H9 (cell line): Measurements from ENCODE around the gene OR2M2. TPM values are rescaled to one million over a fixed set of nuclear protein-coding genes. Genes with fewer than 3 reads are reported as not detected.

ENCODE experiments used
- DNase-seq: peaks from one replicate; pipeline ENCODE4 v3.0.0-alpha.2; 2017
- H2AFZ ChIP-seq: one replicate; pipeline ENCODE4 v1.6.1; 2013; ENCODE audit warnings: mild to moderate bottlenecking, low read length, control low read depth, moderate library complexity
- H2AK5ac ChIP-seq: 2 replicates; pipeline ENCODE4 v1.6.1; 2013; ENCODE audit warnings: low read length, control low read depth, mixed read lengths; ENCODE audit not compliant: insufficient read length
- H2BK120ac ChIP-seq: one replicate; pipeline ENCODE4 v1.6.1; 2013; ENCODE audit warnings: low read depth, mild to moderate bottlenecking, low read length, control low read depth, inconsistent platforms; ENCODE audit not compliant: poor library complexity, severe bottlenecking
- H2BK12ac ChIP-seq: 2 replicates; pipeline ENCODE4 v1.6.1; 2013; ENCODE audit warnings: low read length, control low read depth, mixed read lengths, low read depth; ENCODE audit not compliant: insufficient read length
- H2BK15ac ChIP-seq: 2 replicates; pipeline ENCODE4 v1.6.1; 2013; ENCODE audit warnings: low read depth, low read length, control low read depth
- H2BK20ac ChIP-seq: one replicate; pipeline ENCODE4 v1.6.1; 2013; ENCODE audit warnings: low read depth, mild to moderate bottlenecking, low read length, control low read depth, inconsistent platforms; ENCODE audit not compliant: poor library complexity, severe bottlenecking
- H2BK5ac ChIP-seq: 2 replicates; pipeline ENCODE4 v1.6.1; 2013; ENCODE audit warnings: low read length, control low read depth, mixed read lengths; ENCODE audit not compliant: insufficient read length
- H3K14ac ChIP-seq: 2 replicates; pipeline ENCODE4 v1.6.1; 2013; ENCODE audit warnings: low read length, control low read depth; ENCODE audit not compliant: insufficient read depth
- H3K18ac ChIP-seq: 2 replicates; pipeline ENCODE4 v1.6.1; 2013; ENCODE audit warnings: low read depth, mild to moderate bottlenecking, mixed read lengths, low read length, control low read depth; ENCODE audit not compliant: insufficient read length
- H3K23ac ChIP-seq: 2 replicates; pipeline ENCODE4 v1.6.1; 2013; ENCODE audit warnings: low read length, control low read depth, mixed read lengths, low read depth; ENCODE audit not compliant: insufficient read length
- H3K23me2 ChIP-seq: 2 replicates; pipeline ENCODE4 v1.6.1; 2013; ENCODE audit warnings: low read depth, mild to moderate bottlenecking, mixed read lengths, low read length, control low read depth; ENCODE audit not compliant: insufficient read length, poor library complexity, severe bottlenecking
- H3K27ac ChIP-seq: 2 replicates; pipeline ENCODE4 v1.5.1; 2013; ENCODE audit warnings: low read length, control low read depth, mixed read lengths, low read depth; ENCODE audit not compliant: insufficient read length
- H3K27me3 ChIP-seq: 2 replicates; pipeline ENCODE4 v1.6.1; 2013; ENCODE audit warnings: low read length, control low read depth, inconsistent platforms; ENCODE audit not compliant: insufficient read depth
- H3K4ac ChIP-seq: 2 replicates; pipeline ENCODE4 v1.6.1; 2013; ENCODE audit warnings: low read depth, mild to moderate bottlenecking, control low read depth, inconsistent platforms, low read length, moderate library complexity
- H3K4me1 ChIP-seq: 2 replicates; pipeline ENCODE4 v1.6.1; 2013; ENCODE audit warnings: low read length, control low read depth, inconsistent platforms; ENCODE audit not compliant: insufficient read depth
- H3K4me2 ChIP-seq: 2 replicates; pipeline ENCODE4 v1.6.1; 2013; ENCODE audit warnings: low read length, control low read depth, mixed read lengths; ENCODE audit not compliant: insufficient read length, insufficient read depth
- H3K56ac ChIP-seq: 2 replicates; pipeline ENCODE4 v1.6.1; 2013; ENCODE audit warnings: low read depth, mild to moderate bottlenecking, mixed read lengths, low read length, control low read depth; ENCODE audit not compliant: insufficient read length
- H3K79me1 ChIP-seq: 2 replicates; pipeline ENCODE4 v1.6.1; 2013; ENCODE audit warnings: low read depth, mild to moderate bottlenecking, moderate library complexity, low read length, control low read depth, inconsistent platforms; ENCODE audit not compliant: insufficient read depth, poor library complexity, severe bottlenecking
- H3K79me2 ChIP-seq: 2 replicates; pipeline ENCODE4 v1.6.1; 2013; ENCODE audit warnings: low read length, control low read depth, inconsistent platforms; ENCODE audit not compliant: insufficient read depth
- H3K9ac ChIP-seq: 2 replicates; pipeline ENCODE4 v1.6.1; 2013; ENCODE audit warnings: low read length, control low read depth, mixed read lengths; ENCODE audit not compliant: insufficient read length; ENCODE audit errors: extremely low read depth
- H3K9me3 ChIP-seq: one replicate; pipeline ENCODE4 v1.6.1; 2013; ENCODE audit warnings: low read depth, low read length, inconsistent platforms; ENCODE audit not compliant: control insufficient read depth
- H3T11ph ChIP-seq: one replicate; pipeline ENCODE4 v1.6.1; 2013; ENCODE audit warnings: mild to moderate bottlenecking, low read length, control low read depth, inconsistent platforms
- H4K20me1 ChIP-seq: one replicate; pipeline ENCODE4 v1.6.1; 2013; ENCODE audit not compliant: control insufficient read depth, insufficient read length, insufficient read depth
- H4K5ac ChIP-seq: 2 replicates; pipeline ENCODE4 v1.6.1; 2013; ENCODE audit warnings: low read depth, mild to moderate bottlenecking, mixed read lengths, low read length, control low read depth; ENCODE audit not compliant: insufficient read length
- H4K8ac ChIP-seq: replicated peaks from 2 replicates; pipeline ENCODE4 v1.6.1; 2013; ENCODE audit warnings: low read length, control low read depth, mixed read lengths, low read depth; ENCODE audit not compliant: insufficient read length
- H4K91ac ChIP-seq: 2 replicates; pipeline ENCODE4 v1.6.1; 2013; ENCODE audit warnings: low read depth, mild to moderate bottlenecking, moderate library complexity, mixed read lengths, low read length, control low read depth; ENCODE audit not compliant: insufficient read length
- H3K27ac Mint-ChIP-seq, 3 experiments: 2 replicates in 2 of 3; 3 replicates in 1 of 3; pipeline ENCODE4 v1.8.0; 2020 to 2021; ENCODE audit warnings: mixed read lengths in 3 of 3, mild to moderate bottlenecking in 1 of 3, moderate library complexity in 1 of 3
- H3K27me3 Mint-ChIP-seq: 2 replicates; pipeline ENCODE4 v1.8.0; 2021; ENCODE audit warnings: low read depth, mild to moderate bottlenecking, moderate library complexity, mixed read lengths
- H3K36me3 Mint-ChIP-seq, 3 experiments: 2 replicates in 2 of 3; 3 replicates in 1 of 3; pipeline ENCODE4 v1.8.0; 2020 to 2021; ENCODE audit warnings: low read depth in 3 of 3, mixed read lengths in 3 of 3; ENCODE audit not compliant: insufficient read depth in 1 of 3
- H3K4me1 Mint-ChIP-seq, 2 experiments: 2 replicates each; pipeline ENCODE4 v1.8.0; 2020; ENCODE audit warnings: mixed read lengths in 2 of 2
- H3K4me3 Mint-ChIP-seq, 2 experiments: 2 replicates in 1 of 2; 3 replicates in 1 of 2; pipeline ENCODE4 v1.8.0; 2020 to 2021; ENCODE audit warnings: mild to moderate bottlenecking in 2 of 2, mixed read lengths in 2 of 2, moderate library complexity in 1 of 2
- H3K9me3 Mint-ChIP-seq, 2 experiments: 2 replicates in 1 of 2; 3 replicates in 1 of 2; pipeline ENCODE4 v1.8.0; 2020; ENCODE audit warnings: mild to moderate bottlenecking in 2 of 2, mixed read lengths in 2 of 2, moderate library complexity in 1 of 2
- CTCF ChIP-seq: fragments of 200-600 bp; sonication (generic); conservative IDR thresholded peaks from 3 replicates; pipeline ENCODE4 v1.8.0; 2021; ENCODE audit warnings: antibody characterized with exemption, mild to moderate bottlenecking
- WGBS: extraction: QIAGEN DNeasy Blood & Tissue Kit; methylation state at CpG from one replicate; pipeline ENCODE4 v1.1.7; 2013; ENCODE audit warnings: missing lambda C conversion rate, low lambda C conversion rate, mixed read lengths; ENCODE audit not compliant: insufficient read length; ENCODE audit errors: extremely low coverage; 5-methylcytosine and 5-hydroxymethylcytosine counted together
- total RNA-seq: library from RNA; stranded (reverse); gene quantifications from 2 replicates; pipeline ENCODE4 v1.2.1, GENCODE V29; 2021

The OR2M2 gene
- total RNA-seq, 1 experiment from 2014 or later = not detected

DNA sequence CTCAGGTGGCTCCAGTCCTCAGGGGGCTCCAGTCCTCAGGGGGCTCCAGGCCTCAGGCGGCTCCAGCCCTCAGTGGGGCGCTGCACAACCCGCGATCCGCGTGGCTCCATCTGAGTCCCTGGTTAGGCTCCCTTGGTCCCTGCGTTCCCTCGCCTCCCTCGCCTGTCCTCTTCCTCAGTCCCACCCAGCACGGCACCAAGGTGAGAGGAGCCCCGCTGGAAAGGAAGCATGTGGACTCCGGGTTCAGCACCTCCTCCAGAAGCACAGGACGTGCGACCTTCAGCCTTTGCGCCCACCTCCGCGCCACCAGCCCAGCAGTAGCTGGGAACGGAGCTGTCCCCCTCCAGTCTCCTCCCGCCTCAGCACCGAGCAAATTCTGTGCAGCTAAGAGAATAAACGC, 37.8 kb upstream of the OR2M2 start:
- Histone ChIP-seq H3K9ac (no peak overlapping the region), H3K23me2 (no peaks in the 10 kb centered on the region), H3K56ac (no peak overlapping the region), H3K4me2 (no peak overlapping the region), H4K5ac (no peak overlapping the region), H2BK5ac (no peak overlapping the region), H3K27me3 (no peaks in the 10 kb centered on the region), H3T11ph (no peak overlapping the region), H4K91ac (no peak overlapping the region), H2BK15ac (no peak overlapping the region), H4K8ac (no peak overlapping the region), H2BK120ac (no peak overlapping the region), H3K79me1 (no peaks in the 10 kb centered on the region), H3K23ac (no peak overlapping the region), H3K14ac (no peak overlapping the region), H4K20me1 (no peaks in the 10 kb centered on the region), H2BK12ac (no peak overlapping the region), H3K79me2 (no peaks in the 10 kb centered on the region), H2AK5ac (no peak overlapping the region), H3K27ac (no peak overlapping the region), H3K9me3 (peaks cover 60% of the 10 kb centered on the region), H2BK20ac (no peak overlapping the region), H3K4me1 (no peaks in the 10 kb centered on the region), H3K4ac (no peak overlapping the region), H3K18ac (no peak overlapping the region), H2AFZ (no peak overlapping the region)
- Mint-ChIP-seq H3K27me3 (no peaks in the 10 kb centered on the region), H3K36me3 (peaks cover 0 to 23% (median 4%) of the 10 kb centered on the region in 3 experiments; a peak in 4 of 7 replicates), H3K4me3 (no peak overlapping the region), H3K9me3 (peaks cover 84 to 92% of the 10 kb centered on the region in 2 experiments), H3K4me1 (no peaks in the 10 kb centered on the region), H3K27ac (no peak overlapping the region)
- TF ChIP-seq CTCF = no peak
- WGBS = no CpG with 5 or more reads among the region's 21 CpGs
- no peak for DNase-seq
